WI38 (cell line): ENCODE results near the gene XYLT1.

Experiments used
- H3K4me3 ChIP-seq: 2 replicates; pipeline ENCODE4 v1.5.1; 2011; ENCODE audit warnings: low read depth, mild to moderate bottlenecking, control low read depth, low read length
- TF ChIP-seq, protein P1 (sequence below): IDR thresholded peaks from 2 replicates; pipeline ENCODE4 v1.5.1; 2012; ENCODE audit warnings: low read depth, mild to moderate bottlenecking, control low read depth, low read length

Gene XYLT1

GRCh38 chr16:17151335-17151734 is 319.4 kb downstream of the XYLT1 start:
- TF ChIP-seq, protein P1, sequence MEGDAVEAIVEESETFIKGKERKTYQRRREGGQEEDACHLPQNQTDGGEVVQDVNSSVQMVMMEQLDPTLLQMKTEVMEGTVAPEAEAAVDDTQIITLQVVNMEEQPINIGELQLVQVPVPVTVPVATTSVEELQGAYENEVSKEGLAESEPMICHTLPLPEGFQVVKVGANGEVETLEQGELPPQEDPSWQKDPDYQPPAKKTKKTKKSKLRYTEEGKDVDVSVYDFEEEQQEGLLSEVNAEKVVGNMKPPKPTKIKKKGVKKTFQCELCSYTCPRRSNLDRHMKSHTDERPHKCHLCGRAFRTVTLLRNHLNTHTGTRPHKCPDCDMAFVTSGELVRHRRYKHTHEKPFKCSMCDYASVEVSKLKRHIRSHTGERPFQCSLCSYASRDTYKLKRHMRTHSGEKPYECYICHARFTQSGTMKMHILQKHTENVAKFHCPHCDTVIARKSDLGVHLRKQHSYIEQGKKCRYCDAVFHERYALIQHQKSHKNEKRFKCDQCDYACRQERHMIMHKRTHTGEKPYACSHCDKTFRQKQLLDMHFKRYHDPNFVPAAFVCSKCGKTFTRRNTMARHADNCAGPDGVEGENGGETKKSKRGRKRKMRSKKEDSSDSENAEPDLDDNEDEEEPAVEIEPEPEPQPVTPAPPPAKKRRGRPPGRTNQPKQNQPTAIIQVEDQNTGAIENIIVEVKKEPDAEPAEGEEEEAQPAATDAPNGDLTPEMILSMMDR, result no peak
- no peak overlapping the region for H3K4me3 ChIP-seq

DNA sequence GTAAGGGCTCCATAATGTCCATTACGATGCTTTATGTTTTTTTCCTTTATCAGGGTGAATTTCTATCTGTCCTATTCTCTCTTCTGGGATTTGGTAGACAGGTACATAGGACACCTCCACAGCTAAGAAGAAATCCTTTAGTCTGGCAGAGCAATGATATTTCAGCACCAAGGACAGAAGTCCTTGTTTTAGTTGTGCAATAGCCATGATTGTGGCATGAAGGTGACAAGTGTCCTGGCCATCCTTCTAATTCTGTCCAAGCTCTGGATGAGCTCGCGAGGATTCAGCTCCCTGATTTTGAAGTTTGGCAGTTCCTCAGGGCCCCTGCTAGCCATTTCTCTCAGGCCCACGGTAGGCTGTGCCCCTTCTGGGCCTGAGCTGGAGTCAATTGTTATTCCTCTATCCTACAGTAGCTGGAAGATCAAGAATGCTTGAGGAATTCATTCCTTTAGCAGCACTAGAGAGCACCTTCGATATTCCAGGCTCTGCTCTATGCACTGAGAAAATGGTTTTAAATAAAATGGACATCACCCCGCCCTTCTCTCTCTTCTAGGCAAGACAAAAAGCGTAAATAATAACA is 320.8 kb downstream of the XYLT1 start:
- H3K4me3 ChIP-seq, result no peak overlapping the region
- TF ChIP-seq, protein P1, result no peak

GRCh38 chr16:17147942-17148341 is 322.8 kb downstream of the XYLT1 start:
- no peak overlapping the region for H3K4me3 ChIP-seq
- TF ChIP-seq, protein P1, result no peak

DNA sequence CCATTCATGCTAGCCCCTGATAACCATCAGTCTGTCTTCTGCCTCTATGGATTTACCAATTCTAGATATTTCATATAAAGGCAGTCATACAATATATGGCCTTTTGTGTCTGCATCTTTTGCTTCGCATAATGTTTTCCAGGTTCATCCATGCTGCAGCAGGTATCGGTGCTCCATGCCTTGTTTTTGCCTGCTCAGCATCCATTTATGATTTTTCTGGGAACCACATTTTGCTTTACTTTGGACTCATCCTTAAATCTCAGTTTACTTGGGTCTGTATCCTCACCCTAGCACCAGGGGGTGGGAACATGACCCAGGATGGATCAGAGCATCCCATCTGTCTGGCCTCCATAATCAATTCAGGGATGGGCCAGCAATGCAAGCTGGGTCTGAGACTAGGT is 325.7 kb downstream of the XYLT1 start:
- TF ChIP-seq, protein P1, result no peak
- H3K4me3 ChIP-seq, result no peak overlapping the region

DNA sequence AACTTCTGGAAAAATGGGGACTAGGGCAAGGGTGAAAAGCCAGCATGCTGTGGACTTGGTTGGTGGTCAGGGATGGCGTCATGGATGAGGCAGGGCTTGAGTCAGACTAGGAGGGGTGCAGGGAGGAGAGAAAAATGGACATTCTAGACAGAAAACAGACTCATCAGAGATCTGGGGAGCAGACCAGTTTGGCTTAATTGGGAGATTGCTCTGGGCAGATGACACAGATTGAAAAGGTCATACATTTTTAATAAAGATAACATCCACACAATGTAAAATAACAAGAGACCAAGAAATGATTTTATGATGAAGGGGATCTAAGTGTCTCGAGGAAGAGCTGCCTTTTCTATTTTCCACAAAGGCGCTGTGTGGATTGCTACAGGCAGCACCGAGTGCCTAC is 326.3 kb downstream of the XYLT1 start:
- H3K4me3 ChIP-seq, result no peak overlapping the region
- TF ChIP-seq, protein P1, result no peak

DNA sequence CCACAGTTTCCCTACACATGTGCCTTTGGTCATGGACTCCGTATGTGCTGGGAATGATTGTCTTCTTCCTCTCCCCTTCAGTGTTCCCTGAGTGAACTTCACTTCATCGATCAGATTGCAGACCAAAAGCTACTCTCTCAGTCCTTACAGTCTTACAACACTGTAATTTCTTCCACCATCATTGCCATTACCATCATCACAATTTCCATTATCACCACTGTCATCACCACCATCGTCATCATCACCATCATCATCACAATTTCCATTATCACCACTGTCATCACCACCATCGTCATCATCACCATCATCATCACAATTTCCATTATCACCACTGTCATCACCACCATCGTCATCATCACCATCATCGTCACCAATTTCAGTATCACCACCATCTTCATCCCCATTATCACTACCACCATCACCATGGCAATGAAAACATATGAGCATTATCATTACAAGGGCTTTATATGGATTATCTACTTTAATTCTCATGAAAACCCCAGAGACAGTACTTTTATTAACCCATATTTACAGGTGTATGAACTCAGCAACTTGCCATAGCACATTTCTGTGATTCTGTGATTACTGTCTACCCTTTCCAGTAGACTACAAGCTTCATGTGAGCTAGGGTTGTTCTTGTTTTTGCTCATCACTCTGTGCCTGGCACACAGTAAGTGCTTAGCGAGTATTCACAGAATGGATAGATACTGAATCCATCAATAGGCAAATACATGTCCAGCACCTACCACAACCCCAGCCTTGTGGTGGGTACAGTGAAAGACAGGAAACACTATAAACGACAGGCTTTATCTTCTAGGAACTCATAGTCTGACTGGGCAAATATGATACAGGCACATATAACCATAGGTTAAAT is 327.0 kb downstream of the XYLT1 start:
- H3K4me3 ChIP-seq, result no peak overlapping the region
- TF ChIP-seq, protein P1, result no peak

DNA sequence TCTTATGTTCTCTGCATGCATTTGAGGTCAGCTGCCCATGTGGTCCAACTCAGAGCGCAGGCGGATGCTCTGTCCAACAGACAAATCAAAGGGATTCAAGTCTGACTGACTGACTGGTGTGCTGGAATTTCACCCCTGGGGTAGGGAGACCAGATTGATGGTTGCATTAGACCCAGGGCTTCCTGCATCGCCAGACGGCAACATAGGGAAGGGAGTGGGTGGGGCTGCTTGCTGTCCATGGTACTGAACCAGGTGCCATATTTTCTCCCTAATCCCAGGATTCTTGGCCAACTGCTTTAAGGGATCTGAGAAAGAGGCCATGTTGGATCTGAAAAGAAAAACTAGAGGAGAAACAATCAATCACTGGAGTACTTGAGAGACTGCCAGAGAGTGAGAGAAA is 332.0 kb downstream of the XYLT1 start:
- TF ChIP-seq, protein P1, result no peak
- no peak overlapping the region for H3K4me3 ChIP-seq
